Thyroid gland (tissue), 4 donors: ENCODE results near the gene EWSR1.

Experiments used
- CTCF ChIP-seq, 6 experiments: fragments of 200-600 bp in 3 of 6; fragments of 450-650 bp in 3 of 6; sonication (generic) in 3 of 6; IDR thresholded peaks; one replicate each; pipeline ENCODE4 v1.5.1; 2016 to 2019; ENCODE audit warnings: antibody characterized with exemption in 6 of 6, mild to moderate bottlenecking in 2 of 6, inconsistent platforms in 1 of 6, moderate library complexity in 1 of 6
- POLR2A ChIP-seq, 2 donors: fragments of 450-650 bp; IDR thresholded peaks; one replicate each; pipeline ENCODE4 v1.6.1; 2017; ENCODE audit warnings: antibody characterized with exemption in 2 of 2, mild to moderate bottlenecking in 2 of 2, moderate library complexity in 1 of 2

- TF ChIP-seq CTCF (IDR thresholded peaks at IDR 0.05) (no peak), POLR2A (IDR thresholded peaks at IDR 0.05) (no peak)
Observed at GRCh38 chr22:29266564-29267461, 1.3 kb upstream of the EWSR1 start.
